HCT116 (cell line): ENCODE measurements around the gene PRKACG. TPM values are rescaled to one million over a fixed set of nuclear protein-coding genes. Genes with fewer than 3 reads are reported as not detected.

ENCODE experiments used
- ATAC-seq: fragments of 200-7000 bp; cut with Tn5 transposase; 2 replicates; pipeline ENCODE4 v1.9.1; 2020; ENCODE audit warnings: mild to moderate bottlenecking, moderate library complexity
- BruUV-seq: library from RNA; stranded (reverse); fragments of 400-500 nt; replicated peaks from 2 replicates; lab custom pipeline; 2021; lab: Mats Ljungman, UMichigan
- CTCF ChIA-PET: fragments of 300-600 bp; sonication (Branson Sonifier 250); formaldehyde crosslinking; loops from one replicate; lab custom pipeline; 2021; ENCODE audit warnings: antibody characterized with exemption; lab: Charles Lee
- POLR2A ChIA-PET: fragments of 300-600, 350-600 bp; sonication (Branson Sonifier 250); formaldehyde crosslinking; loops from one replicate; lab custom pipeline; 2021; ENCODE audit warnings: antibody characterized with exemption; lab: Charles Lee
- RAD21 ChIA-PET, 2 experiments: fragments of 300-600 bp; sonication (Branson Sonifier 250); formaldehyde crosslinking; loops; one replicate each; lab custom pipeline; 2023; ENCODE audit warnings: low total read pairs in 2 of 2; ENCODE audit not compliant: uncharacterized antibody in 2 of 2, unreplicated experiment in 2 of 2, low non-redundant PET in 1 of 2; lab: Charles Lee
- DNase-seq: peaks from one replicate; pipeline ENCODE4 v3.0.0-alpha.2; 2010; ENCODE audit warnings: low read depth, low spot score
- H2AFZ ChIP-seq: fragments of 200-600 bp; shearing (Covaris generic), sonication (generic); 2 replicates; pipeline ENCODE4 v1.6.1; 2017; ENCODE audit warnings: low read depth, mixed run types, mixed read lengths, antibody characterized with exemption, low read length; ENCODE audit not compliant: poor library complexity, severe bottlenecking
- H3K27ac ChIP-seq: 2 replicates; pipeline ENCODE4 v1.5.1; 2012; ENCODE audit warnings: low read depth, low read length
- H3K27me3 ChIP-seq: fragments of 200-600 bp; sonication (generic); 2 replicates; pipeline ENCODE4 v1.6.1; 2016; ENCODE audit warnings: mixed run types, low read length, mixed read lengths; ENCODE audit not compliant: insufficient read depth
- H3K36me3 ChIP-seq, 2 experiments: fragments of 200-500 bp in 1 of 2; fragments of 200-600 bp in 1 of 2; sonication (Bioruptor generic) in 1 of 2; sonication (generic) in 1 of 2; 2 replicates each; pipeline versions ENCODE4 v1.5.1 to v1.6.1; 2014 to 2016; ENCODE audit warnings: low read length in 2 of 2, inconsistent platforms in 1 of 2, mixed read lengths in 1 of 2, mixed run types in 1 of 2; ENCODE audit not compliant: insufficient read depth in 2 of 2, control insufficient read depth in 1 of 2
- H3K4me1 ChIP-seq, 2 experiments: fragments of 200-600 bp in 1 of 2; sonication (generic) in 1 of 2; 2 replicates each; pipeline versions ENCODE4 v1.5.1 to v1.6.1; 2012 to 2017; ENCODE audit warnings: low read length in 2 of 2, inconsistent platforms in 1 of 2, mild to moderate bottlenecking in 1 of 2, mixed read lengths in 1 of 2, mixed run types in 1 of 2, moderate library complexity in 1 of 2; ENCODE audit not compliant: insufficient read depth in 2 of 2, control insufficient read depth in 1 of 2
- H3K4me2 ChIP-seq: fragments of 200-600 bp; sonication (generic); 2 replicates; pipeline ENCODE4 v1.6.1; 2017; ENCODE audit warnings: mixed run types, low read length, mixed read lengths
- H3K4me3 ChIP-seq, 2 experiments: fragments of 200-600 bp in 1 of 2; sonication (generic) in 1 of 2; replicated peaks in 1 of 2; 2 replicates each; pipeline ENCODE4 v1.5.1; 2011 to 2016; ENCODE audit warnings: low read length in 2 of 2, control low read depth in 1 of 2, low read depth in 1 of 2, mild to moderate bottlenecking in 1 of 2, mixed read lengths in 1 of 2, mixed run types in 1 of 2
- H3K79me2 ChIP-seq: fragments of 200-600 bp; sonication (generic); 2 replicates; pipeline ENCODE4 v1.6.1; 2017; ENCODE audit warnings: mild to moderate bottlenecking, mixed run types, low read length, moderate library complexity, mixed read lengths; ENCODE audit not compliant: insufficient read depth
- H3K9ac ChIP-seq: fragments of 200-600 bp; sonication (generic); 2 replicates; pipeline ENCODE4 v1.6.1; 2016; ENCODE audit warnings: low read length, mixed read lengths
- H3K9me2 ChIP-seq: fragments of 200-600 bp; sonication (generic), shearing (Covaris generic); 2 replicates; pipeline ENCODE4 v1.6.1; 2017; ENCODE audit warnings: mixed run types, mild to moderate bottlenecking, moderate library complexity; ENCODE audit not compliant: insufficient read depth
- H3K9me3 ChIP-seq, 2 experiments: fragments of 200-500 bp in 1 of 2; fragments of 200-600 bp in 1 of 2; sonication (Bioruptor generic) in 1 of 2; sonication (generic) in 1 of 2; 2 replicates each; pipeline ENCODE4 v1.6.1; 2014 to 2017; ENCODE audit warnings: low read length in 2 of 2, mixed read lengths in 2 of 2, inconsistent platforms in 1 of 2, low read depth in 1 of 2, mild to moderate bottlenecking in 1 of 2, mixed run types in 1 of 2, moderate library complexity in 1 of 2; ENCODE audit not compliant: control insufficient read depth in 1 of 2, insufficient read depth in 1 of 2
- H4K20me1 ChIP-seq: fragments of 200-600 bp; sonication (generic), shearing (Covaris generic); 2 replicates; pipeline ENCODE4 v1.6.1; 2017; ENCODE audit warnings: mixed run types, mild to moderate bottlenecking, moderate library complexity; ENCODE audit not compliant: insufficient read depth
- CBX3 ChIP-seq: IDR thresholded peaks from 2 replicates; pipeline ENCODE4 v1.6.1; 2012; ENCODE audit warnings: low read depth
- CEBPB ChIP-seq: IDR thresholded peaks from 2 replicates; pipeline ENCODE4 v1.6.1; 2012; ENCODE audit warnings: low read depth
- EGR1 ChIP-seq: IDR thresholded peaks from 2 replicates; pipeline ENCODE4 v1.6.1; 2012; ENCODE audit warnings: low read depth
- ELF1 ChIP-seq: IDR thresholded peaks from 2 replicates; pipeline ENCODE4 v1.6.1; 2012; ENCODE audit warnings: low read depth, borderline replicate concordance
- EZH2 ChIP-seq: fragments of 200-600 bp; sonication (generic); IDR thresholded peaks from 2 replicates; pipeline ENCODE4 v1.6.1; 2017; ENCODE audit warnings: antibody characterized with exemption, mixed run types
- EZH2phosphoT487 ChIP-seq: fragments of 200-600 bp; IDR thresholded peaks from 2 replicates; pipeline ENCODE4 v1.6.1; 2018; ENCODE audit warnings: antibody characterized with exemption, borderline replicate concordance
- FOSL1 ChIP-seq: IDR thresholded peaks from 2 replicates; pipeline ENCODE4 v1.6.1; 2012; ENCODE audit warnings: low read depth
- JUND ChIP-seq: IDR thresholded peaks from 2 replicates; pipeline ENCODE4 v1.6.1; 2012
- POLR2A ChIP-seq: IDR thresholded peaks from 2 replicates; pipeline ENCODE4 v1.7.0; 2011; ENCODE audit warnings: borderline replicate concordance; ENCODE audit not compliant: insufficient read depth, insufficient read length; ENCODE audit errors: extremely low read depth
- POLR2AphosphoS5 ChIP-seq: IDR thresholded peaks from 2 replicates; pipeline ENCODE4 v1.6.1; 2011; ENCODE audit warnings: mild to moderate bottlenecking, low read depth, low read length, moderate library complexity
- RAD21 ChIP-seq: IDR thresholded peaks from 2 replicates; pipeline ENCODE4 v1.6.1; 2012; ENCODE audit warnings: low read depth, mild to moderate bottlenecking
- REST ChIP-seq: IDR thresholded peaks from 2 replicates; pipeline ENCODE4 v1.6.1; 2012; ENCODE audit warnings: low read depth
- SIN3A ChIP-seq: IDR thresholded peaks from 2 replicates; pipeline ENCODE4 v1.6.1; 2012; ENCODE audit warnings: low read depth
- SP1 ChIP-seq: IDR thresholded peaks from 2 replicates; pipeline ENCODE4 v1.6.1; 2012; ENCODE audit warnings: low read depth
- TCF7L2 ChIP-seq: IDR thresholded peaks from 2 replicates; pipeline ENCODE4 v1.7.0; 2011; ENCODE audit warnings: borderline replicate concordance, inconsistent platforms; ENCODE audit not compliant: insufficient read depth, insufficient read length; ENCODE audit errors: extremely low read depth
- YY1 ChIP-seq: IDR thresholded peaks from 2 replicates; pipeline ENCODE4 v1.6.1; 2011; ENCODE audit warnings: low read length, low read depth, moderate library complexity, mild to moderate bottlenecking; ENCODE audit not compliant: insufficient replicate concordance; ENCODE audit errors: extremely low read depth
- ZBTB33 ChIP-seq: IDR thresholded peaks from 2 replicates; pipeline ENCODE4 v1.6.1; 2011; ENCODE audit warnings: mild to moderate bottlenecking, low read length, moderate library complexity; ENCODE audit not compliant: insufficient replicate concordance; ENCODE audit errors: extremely low read depth
- ZFX ChIP-seq: fragments of 450-650 bp; IDR thresholded peaks from 2 replicates; pipeline ENCODE4 v1.6.1; 2017
- intact Hi-C: fragments of 100-400 bp; cut with micrococcal nuclease; formaldehyde crosslinking; loops from 2 replicates; pipeline ENCODE4 v1.10.0; 2022
- total RNA-seq: library from RNA; stranded (reverse); gene quantifications from one replicate; pipeline ENCODE4 v1.2.1, GENCODE V29; 2021; ENCODE audit not compliant: unreplicated experiment
- TF ChIP-seq, protein P1 (sequence below): IDR thresholded peaks from 2 replicates; pipeline ENCODE4 v1.6.1; 2012
- TF ChIP-seq, protein P2 (sequence below), 3 experiments: fragments of 200-600 bp in 1 of 3; sonication (generic) in 1 of 3; IDR thresholded peaks in 2 of 3; conservative IDR thresholded peaks in 1 of 3; 2 replicates each; pipeline ENCODE4 v1.5.1; 2012 to 2017; ENCODE audit warnings: low read depth in 2 of 3, low read length in 2 of 3, antibody characterized with exemption in 1 of 3, borderline replicate concordance in 1 of 3, control low read depth in 1 of 3, mild to moderate bottlenecking in 1 of 3, mixed read lengths in 1 of 3, mixed run types in 1 of 3, moderate library complexity in 1 of 3; ENCODE audit not compliant: insufficient read depth in 1 of 3

Gene PRKACG
- total RNA-seq, 1 experiment from 2014 or later, result not detected

GRCh38 chr9:69019808-69020207, 5.9 kb upstream of the PRKACG start:
- BruUV-seq, result no TSS peak
- H3K4me2 ChIP-seq, result no peak overlapping the region
- no peak for ATAC-seq

More at GRCh38 chr9:69019808-69020207, 5.9 kb upstream of the PRKACG start:
- Histone ChIP-seq H3K9me3 (no peaks in the 10 kb centered on the region), H3K27ac (no peak overlapping the region), H3K4me3 (no peak overlapping the region)
- intact Hi-C loops, result no loop called here
- TF ChIP-seq TCF7L2 (no peak), POLR2A (no peak), CEBPB (no peak), EZH2phosphoT487 (no peak), REST (no peak), EZH2 (no peak), ELF1 (no peak), YY1 (no peak), SIN3A (no peak), ZBTB33 (no peak), JUND (no peak), SP1 (no peak), ZFX (no peak), FOSL1 (no peak), EGR1 (no peak), POLR2AphosphoS5 (no peak), CBX3 (no peak), RAD21 (no peak)
- TF ChIP-seq, protein P1, sequence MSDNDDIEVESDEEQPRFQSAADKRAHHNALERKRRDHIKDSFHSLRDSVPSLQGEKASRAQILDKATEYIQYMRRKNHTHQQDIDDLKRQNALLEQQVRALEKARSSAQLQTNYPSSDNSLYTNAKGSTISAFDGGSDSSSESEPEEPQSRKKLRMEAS, result no peak
- TF ChIP-seq, protein P2, sequence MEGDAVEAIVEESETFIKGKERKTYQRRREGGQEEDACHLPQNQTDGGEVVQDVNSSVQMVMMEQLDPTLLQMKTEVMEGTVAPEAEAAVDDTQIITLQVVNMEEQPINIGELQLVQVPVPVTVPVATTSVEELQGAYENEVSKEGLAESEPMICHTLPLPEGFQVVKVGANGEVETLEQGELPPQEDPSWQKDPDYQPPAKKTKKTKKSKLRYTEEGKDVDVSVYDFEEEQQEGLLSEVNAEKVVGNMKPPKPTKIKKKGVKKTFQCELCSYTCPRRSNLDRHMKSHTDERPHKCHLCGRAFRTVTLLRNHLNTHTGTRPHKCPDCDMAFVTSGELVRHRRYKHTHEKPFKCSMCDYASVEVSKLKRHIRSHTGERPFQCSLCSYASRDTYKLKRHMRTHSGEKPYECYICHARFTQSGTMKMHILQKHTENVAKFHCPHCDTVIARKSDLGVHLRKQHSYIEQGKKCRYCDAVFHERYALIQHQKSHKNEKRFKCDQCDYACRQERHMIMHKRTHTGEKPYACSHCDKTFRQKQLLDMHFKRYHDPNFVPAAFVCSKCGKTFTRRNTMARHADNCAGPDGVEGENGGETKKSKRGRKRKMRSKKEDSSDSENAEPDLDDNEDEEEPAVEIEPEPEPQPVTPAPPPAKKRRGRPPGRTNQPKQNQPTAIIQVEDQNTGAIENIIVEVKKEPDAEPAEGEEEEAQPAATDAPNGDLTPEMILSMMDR (IDR thresholded peaks at IDR 0.05 in 2 of 3, conservative IDR thresholded peaks at IDR 0.05 in 1 of 3; ENCODE audit: borderline replicate concordance in 1 of 3, insufficient read depth in 1 of 3, low read depth in 2 of 3, low read length in 2 of 3), result no peak
- TF ChIP-seq, all 23 proteins: peak for 0
- Histone ChIP-seq H4K20me1 (no peaks in the 10 kb centered on the region), H3K27me3 (0 out of 2 replicates have a peak, but pooled peaks cover 6% of the 10 kb centered on the region), H3K9ac (no peak overlapping the region), H3K4me1 (no peaks in the 10 kb centered on the region), H3K79me2 (no peaks in the 10 kb centered on the region), H3K9me2 (no peaks in the 10 kb centered on the region), H2AFZ (no peak overlapping the region), H3K36me3 (no peaks in the 10 kb centered on the region)
- ChIA-PET CTCF (no interaction called here), RAD21 (no interaction called here), POLR2A (no interaction called here)
- DNase-seq, result no peak
